ENCODE data around the gene ROPN1L. TPM values are rescaled to one million over a fixed set of nuclear protein-coding genes. Genes with fewer than 3 reads are reported as not detected.

Gene ROPN1L
- total RNA-seq, 4 donors from 2014 or later, result 1.7 TPM; not detected in 3

- Histone ChIP-seq H3K4me1 (no peaks in the 10 kb centered on the region), H3K4me3 (no peak overlapping the region), H3K9me3 (peaks cover 0 to 8% (median 0%) of the 10 kb centered on the region in 4 donors), H3K36me3 (no peaks in the 10 kb centered on the region), H3K27me3 (no peaks in the 10 kb centered on the region), H3K27ac (no peak overlapping the region)
- DNase-seq, result no peak
- TF ChIP-seq POLR2A (IDR thresholded peaks at IDR 0.05), result no peak
- TF ChIP-seq, protein P1, sequence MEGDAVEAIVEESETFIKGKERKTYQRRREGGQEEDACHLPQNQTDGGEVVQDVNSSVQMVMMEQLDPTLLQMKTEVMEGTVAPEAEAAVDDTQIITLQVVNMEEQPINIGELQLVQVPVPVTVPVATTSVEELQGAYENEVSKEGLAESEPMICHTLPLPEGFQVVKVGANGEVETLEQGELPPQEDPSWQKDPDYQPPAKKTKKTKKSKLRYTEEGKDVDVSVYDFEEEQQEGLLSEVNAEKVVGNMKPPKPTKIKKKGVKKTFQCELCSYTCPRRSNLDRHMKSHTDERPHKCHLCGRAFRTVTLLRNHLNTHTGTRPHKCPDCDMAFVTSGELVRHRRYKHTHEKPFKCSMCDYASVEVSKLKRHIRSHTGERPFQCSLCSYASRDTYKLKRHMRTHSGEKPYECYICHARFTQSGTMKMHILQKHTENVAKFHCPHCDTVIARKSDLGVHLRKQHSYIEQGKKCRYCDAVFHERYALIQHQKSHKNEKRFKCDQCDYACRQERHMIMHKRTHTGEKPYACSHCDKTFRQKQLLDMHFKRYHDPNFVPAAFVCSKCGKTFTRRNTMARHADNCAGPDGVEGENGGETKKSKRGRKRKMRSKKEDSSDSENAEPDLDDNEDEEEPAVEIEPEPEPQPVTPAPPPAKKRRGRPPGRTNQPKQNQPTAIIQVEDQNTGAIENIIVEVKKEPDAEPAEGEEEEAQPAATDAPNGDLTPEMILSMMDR (IDR thresholded peaks at IDR 0.05), result no peak
These were observed 55.9 kb downstream of the ROPN1L start for GRCh38 chr5:10497554-10497953.

- H3K9me3 ChIP-seq, result peaks cover 0 to 8% (median 0%) of the 10 kb centered on the region in 4 donors
- H3K36me3 ChIP-seq, result no peaks in the 10 kb centered on the region
- H3K27me3 ChIP-seq, result no peaks in the 10 kb centered on the region
- no peak overlapping the region for H3K27ac ChIP-seq
- H3K4me3 ChIP-seq, result no peak overlapping the region
- TF ChIP-seq, protein P1 (IDR thresholded peaks at IDR 0.05), result no peak
- TF ChIP-seq POLR2A (IDR thresholded peaks at IDR 0.05), result no peak
- no peaks in the 10 kb centered on the region for H3K4me1 ChIP-seq
- DNase-seq, result no peak
These were observed 56.7 kb downstream of the ROPN1L start for GRCh38 chr5:10498350-10498749.

- TF ChIP-seq POLR2A (IDR thresholded peaks at IDR 0.05), result no peak
- TF ChIP-seq, protein P1 (IDR thresholded peaks at IDR 0.05), result no peak
- H3K4me3 ChIP-seq, result no peak overlapping the region
- no peaks in the 10 kb centered on the region for H3K4me1 ChIP-seq
- no peak overlapping the region for H3K27ac ChIP-seq
- no peak for DNase-seq
- no peaks in the 10 kb centered on the region for H3K36me3 ChIP-seq
- H3K9me3 ChIP-seq, result peaks cover 0 to 8% (median 0%) of the 10 kb centered on the region in 4 donors
- H3K27me3 ChIP-seq, result no peaks in the 10 kb centered on the region
These were observed 57.4 kb downstream of the ROPN1L start for GRCh38 chr5:10499066-10499465.

DNA sequence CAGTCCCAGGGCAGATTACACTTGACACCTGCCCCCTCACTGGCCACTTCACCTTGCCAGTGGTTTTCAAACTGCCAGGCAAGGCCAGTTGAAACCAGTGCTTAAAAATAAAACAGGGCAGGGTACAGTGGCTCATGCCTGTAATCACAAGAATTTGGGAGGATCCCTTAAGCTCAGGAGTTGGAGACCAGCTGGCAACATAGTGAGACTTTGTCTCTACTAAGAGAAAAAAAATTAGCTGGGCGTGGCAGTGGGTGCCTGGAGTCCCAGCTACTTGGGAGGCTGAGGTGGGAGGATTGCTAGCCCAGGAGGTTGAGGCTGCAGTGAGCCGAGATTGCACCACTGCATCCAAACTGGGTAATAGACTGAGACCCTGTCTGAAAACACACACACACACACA lies 58.1 kb downstream of the ROPN1L start:
- Histone ChIP-seq H3K9me3 (peaks cover 0 to 3% (median 0%) of the 10 kb centered on the region in 4 donors), H3K27ac (no peak overlapping the region), H3K4me1 (no peaks in the 10 kb centered on the region), H3K27me3 (no peaks in the 10 kb centered on the region), H3K36me3 (no peaks in the 10 kb centered on the region), H3K4me3 (no peak overlapping the region)
- DNase-seq, result no peak
- TF ChIP-seq, protein P1 (IDR thresholded peaks at IDR 0.05), result no peak
- TF ChIP-seq POLR2A (IDR thresholded peaks at IDR 0.05), result no peak

GRCh38 chr5:10500669-10501068 lies 59.0 kb downstream of the ROPN1L start:
- no peaks in the 10 kb centered on the region for H3K36me3 ChIP-seq
- no peak for DNase-seq
- no peak overlapping the region for H3K4me3 ChIP-seq
- no peaks in the 10 kb centered on the region for H3K9me3 ChIP-seq
- no peaks in the 10 kb centered on the region for H3K4me1 ChIP-seq
- TF ChIP-seq, protein P1 (IDR thresholded peaks at IDR 0.05), result no peak
- TF ChIP-seq POLR2A (IDR thresholded peaks at IDR 0.05), result no peak
- no peaks in the 10 kb centered on the region for H3K27me3 ChIP-seq
- no peak overlapping the region for H3K27ac ChIP-seq

- Histone ChIP-seq H3K27me3 (no peaks in the 10 kb centered on the region), H3K4me3 (no peak overlapping the region), H3K4me1 (no peaks in the 10 kb centered on the region), H3K36me3 (no peaks in the 10 kb centered on the region), H3K9me3 (no peaks in the 10 kb centered on the region), H3K27ac (no peak overlapping the region)
- no peak for DNase-seq
- TF ChIP-seq POLR2A (IDR thresholded peaks at IDR 0.05), result no peak
- TF ChIP-seq, protein P1 (IDR thresholded peaks at IDR 0.05), result no peak
These were observed 59.9 kb downstream of the ROPN1L start for GRCh38 chr5:10501554-10502075.
